Endothelial cell of umbilical vein (primary cell): ENCODE results near the gene SKOR2. TPM values are rescaled to one million over a fixed set of nuclear protein-coding genes. Genes with fewer than 3 reads are reported as not detected.

Experiments
- Bru-seq: library from RNA; stranded (reverse); fragments of 400-500 nt; gene quantifications from one replicate; lab custom pipeline; 2021; lab: Mats Ljungman, UMichigan
- BruChase-seq, 2 experiments: library from RNA; stranded (reverse); fragments of 400-500 nt; gene quantifications; one replicate each; lab custom pipeline; 2021; lab: Mats Ljungman, UMichigan
- BruUV-seq: library from RNA; stranded (reverse); fragments of 400-500 nt; replicated peaks from 2 replicates; lab custom pipeline; 2021; lab: Mats Ljungman, UMichigan
- CTCF ChIA-PET: fragments of 300-600, 350-600 bp; sonication (Branson Sonifier 250); formaldehyde crosslinking; loops from one replicate; lab custom pipeline; 2021; ENCODE audit warnings: antibody characterized with exemption, inconsistent platforms; lab: Charles Lee
- POLR2A ChIA-PET: fragments of 300-600, 350-600 bp; sonication (Branson Sonifier 250); formaldehyde crosslinking; loops from one replicate; lab custom pipeline; 2021; ENCODE audit warnings: antibody characterized with exemption, inconsistent platforms; lab: Charles Lee
- DNase-seq: peaks from one replicate; pipeline ENCODE4 v3.0.0-alpha.2; 2011; ENCODE audit warnings: low read depth, low spot score
- FAIRE-seq: peaks from 2 replicates; lab custom pipeline; 2011; peaks lifted over from hg19 to GRCh38; lab: Jason Lieb, UNC
- H2AFZ ChIP-seq: 2 replicates; pipeline ENCODE4 v1.6.0; 2012; ENCODE audit warnings: low read depth, low read length, control low read depth, inconsistent platforms
- H3K27ac ChIP-seq: 2 replicates; pipeline ENCODE4 v1.5.1; 2011; ENCODE audit warnings: low read depth, mild to moderate bottlenecking, control low read depth, low read length, moderate library complexity; ENCODE audit not compliant: insufficient read depth
- H3K27me3 ChIP-seq, 2 experiments: 2 replicates each; pipeline versions ENCODE4 v1.6.0 to v1.6.1; 2011; ENCODE audit warnings: low read length in 2 of 2, mixed read lengths in 1 of 2; ENCODE audit not compliant: control insufficient read depth in 2 of 2, insufficient read depth in 2 of 2
- H3K36me3 ChIP-seq, 2 experiments: 2 replicates in 1 of 2; 3 replicates in 1 of 2; pipeline ENCODE4 v1.5.1; 2011; ENCODE audit warnings: low read length in 2 of 2, mild to moderate bottlenecking in 1 of 2, moderate library complexity in 1 of 2; ENCODE audit not compliant: control insufficient read depth in 2 of 2, insufficient read depth in 2 of 2; ENCODE audit errors: extremely low read depth in 1 of 2
- H3K4me1 ChIP-seq: 3 replicates; pipeline ENCODE4 v1.5.1; 2011; ENCODE audit warnings: mild to moderate bottlenecking, low read length; ENCODE audit not compliant: control insufficient read depth, insufficient read depth; ENCODE audit errors: extremely low read depth
- H3K4me2 ChIP-seq: 2 replicates; pipeline ENCODE4 v1.6.1; 2011; ENCODE audit warnings: low read length, control low read depth, mixed read lengths; ENCODE audit not compliant: insufficient read depth
- H3K4me3 ChIP-seq, 3 experiments: fragments of 200-600 bp in 1 of 3; sonication (generic), shearing (Covaris generic) in 1 of 3; replicated peaks in 1 of 3; 2 replicates each; pipeline ENCODE4 v1.5.1; 2011 to 2016; ENCODE audit warnings: control low read depth in 3 of 3, low read length in 3 of 3, mild to moderate bottlenecking in 2 of 3, inconsistent platforms in 1 of 3, low read depth in 1 of 3, moderate library complexity in 1 of 3; ENCODE audit not compliant: insufficient read depth in 1 of 3
- H3K79me2 ChIP-seq: 2 replicates; pipeline ENCODE4 v1.6.0; 2012; ENCODE audit warnings: low read length, inconsistent platforms; ENCODE audit not compliant: control insufficient read depth, insufficient read depth
- H3K9ac ChIP-seq: replicated peaks from 2 replicates; pipeline ENCODE3; 2011; ENCODE audit warnings: low read length, control low read depth; ENCODE audit not compliant: insufficient read depth; ENCODE audit errors: extremely low read depth
- H3K9me1 ChIP-seq: replicated peaks from 3 replicates; pipeline ENCODE4 v1.6.0; 2011; ENCODE audit warnings: mild to moderate bottlenecking, low read length; ENCODE audit not compliant: control insufficient read depth, insufficient read depth; ENCODE audit errors: extremely low read depth
- H3K9me3 ChIP-seq: replicated peaks from 2 replicates; pipeline ENCODE4 v1.5.1; 2012; ENCODE audit warnings: low read length, inconsistent platforms; ENCODE audit not compliant: control insufficient read depth, insufficient read depth
- H4K20me1 ChIP-seq: replicated peaks from 2 replicates; pipeline ENCODE3; 2011; ENCODE audit warnings: mild to moderate bottlenecking, low read length; ENCODE audit not compliant: control insufficient read depth, insufficient read depth; ENCODE audit errors: extremely low read depth
- CTCF ChIP-seq, 2 donors: IDR thresholded peaks; 1 replicate in 1 of 2; 2 replicates in 1 of 2; pipeline ENCODE4 v1.5.1; 2011; ENCODE audit warnings: low read length in 2 of 2, mild to moderate bottlenecking in 2 of 2, moderate library complexity in 2 of 2, control low read depth in 1 of 2, inconsistent platforms in 1 of 2, low read depth in 1 of 2; ENCODE audit not compliant: insufficient read depth in 1 of 2; ENCODE audit errors: extremely low read depth in 1 of 2
- EZH2 ChIP-seq: IDR thresholded peaks from 2 replicates; pipeline ENCODE4 v1.6.1; 2012; ENCODE audit warnings: borderline replicate concordance, low read depth, mild to moderate bottlenecking, moderate library complexity, low read length, inconsistent platforms; ENCODE audit not compliant: severe bottlenecking
- FOS ChIP-seq: IDR thresholded peaks from 2 replicates; pipeline ENCODE4 v1.6.1; 2011; ENCODE audit warnings: mild to moderate bottlenecking, low read length, moderate library complexity, borderline replicate concordance; ENCODE audit not compliant: insufficient read depth
- GATA2 ChIP-seq: IDR thresholded peaks from 2 replicates; pipeline ENCODE4 v1.7.0; 2011; ENCODE audit warnings: low read depth, mild to moderate bottlenecking, moderate library complexity, mixed read lengths, low read length; ENCODE audit not compliant: insufficient read length, insufficient read depth
- JUN ChIP-seq: IDR thresholded peaks from 2 replicates; pipeline ENCODE4 v1.6.1; 2011; ENCODE audit warnings: borderline replicate concordance, low read depth; ENCODE audit not compliant: insufficient read length, insufficient read depth
- MAX ChIP-seq: IDR thresholded peaks from 2 replicates; pipeline ENCODE4 v1.6.1; 2011; ENCODE audit not compliant: insufficient read depth, insufficient read length
- MYC ChIP-seq: IDR thresholded peaks from one replicate; pipeline ENCODE4 v1.6.1; 2011; ENCODE audit warnings: mild to moderate bottlenecking, low read depth, low read length
- POLR2A ChIP-seq: IDR thresholded peaks from 2 replicates; pipeline ENCODE4 v1.6.1; 2012; ENCODE audit warnings: low read depth, mild to moderate bottlenecking, control low read depth, low read length
- POLR2AphosphoS5 ChIP-seq: IDR thresholded peaks from 2 replicates; pipeline ENCODE4 v1.6.1; 2012; ENCODE audit warnings: low read depth, mild to moderate bottlenecking, control low read depth, low read length, moderate library complexity; ENCODE audit not compliant: insufficient read depth
- dilution Hi-C: fragments of 300-500 bp; cut with MboI; formaldehyde crosslinking; loops from one replicate; pipeline ENCODE4 v1.15.0; 2019; ENCODE audit warnings: low sequenced_read_pairs; ENCODE audit not compliant: extremely low pct_ligation_motif_present
- intact Hi-C: fragments of 100-400 bp; cut with micrococcal nuclease; formaldehyde crosslinking; loops from one replicate; pipeline ENCODE4 v1.10.0; 2022
- long read RNA-seq: library from polyadenylated mRNA; stranded (forward); transcript quantifications from one replicate; pipeline ENCODE4 v2.0.0, GENCODE V29; 2021
- polyA minus RNA-seq, 3 experiments: library from RNA; depleted of rRNA, polyadenylated mRNA; stranded (reverse); fragments of >200 nt; gene quantifications; 1 replicate in 1 of 3; 2 replicates in 2 of 3; pipeline ENCODE4 v1.2.3, GENCODE V29; 2011
- polyA plus RNA-seq, 4 experiments: library from polyadenylated mRNA; depleted of rRNA in 3 of 4; stranded (reverse) in 3 of 4; unstranded in 1 of 4; fragments of >200 nt; gene quantifications; 2 replicates each; pipeline versions ENCODE4 v1.2.1 to v1.2.3, GENCODE V29; 2011 to 2012; ENCODE audit warnings: missing spikeins in 1 of 4
- total RNA-seq: library from RNA; stranded (reverse); gene quantifications from 2 replicates; pipeline ENCODE4 v1.2.3, GENCODE V29; 2021

The SKOR2 gene
- total RNA-seq (not detected in 2 replicates), polyA plus RNA-seq (not detected in 2 replicates), polyA minus RNA-seq (not detected in 2 replicates), Bru-seq, nascent RNA (not detected), BruChase-seq, experiment 1, labeled RNA remaining after a 6-hour chase (not detected), BruChase-seq, experiment 2, labeled RNA remaining after a 2-hour chase (not detected)
- polyA plus RNA-seq (2011; cell fraction: cytosol; rRNA removed), result not detected in 2 replicates
- polyA plus RNA-seq (2011; cell fraction: nucleus; rRNA removed), result not detected in 2 replicates
- not detected in 2 replicates for polyA plus RNA-seq (2012)
- polyA minus RNA-seq (2011; cell fraction: cytosol; rRNA and poly(A)+ RNA removed), result not detected
- not detected in 2 replicates for polyA minus RNA-seq (2011; cell fraction: nucleus; rRNA and poly(A)+ RNA removed)
- long read RNA-seq, result 0 reads

- dilution Hi-C loops, result no loop called here
These were observed at the start of gene SKOR2 for GRCh38 chr18:47251289-47252120. Gene SKOR2 (minus strand): TSS chr18:47251660. CDS start chr18:47249183, 2,477 bp downstream.

GRCh38 chr18:47296462-47296861 is 45.0 kb upstream of the SKOR2 start:
- no peaks in the 10 kb centered on the region for H3K4me1 ChIP-seq
- no peak overlapping the region for H3K27ac ChIP-seq
- no peaks in the 10 kb centered on the region for H3K79me2 ChIP-seq
- no peak overlapping the region for H3K4me2 ChIP-seq
- DNase-seq, result no peak
- BruUV-seq, result no TSS peak
- no peak overlapping the region for H3K4me3 ChIP-seq
- H3K9me3 ChIP-seq, result no peaks in the 10 kb centered on the region
- no peak overlapping the region for H3K9ac ChIP-seq
- H3K9me1 ChIP-seq, result no peaks in the 10 kb centered on the region
- ChIA-PET CTCF (no interaction called here), POLR2A (no interaction called here)
- H3K36me3 ChIP-seq, result no peaks in the 10 kb centered on the region
- no peaks in the 10 kb centered on the region for H3K27me3 ChIP-seq
- dilution Hi-C loops (no loop called here), intact Hi-C loops (no loop called here)
- H4K20me1 ChIP-seq, result no peaks in the 10 kb centered on the region
- no peak for TF ChIP-seq EZH2
- TF ChIP-seq GATA2, result no peak
- no peak for TF ChIP-seq CTCF (IDR thresholded peaks at IDR 0.05; ENCODE audit: extremely low read depth in 1 of 2, insufficient read depth in 1 of 2, low read depth in 1 of 2, low read length in 2 of 2)
- no peak for TF ChIP-seq MAX
- TF ChIP-seq FOS, result no peak
- TF ChIP-seq JUN, result no peak
- no peak for TF ChIP-seq POLR2A
- TF ChIP-seq POLR2AphosphoS5, result no peak
- no peak for TF ChIP-seq MYC
- no peak for FAIRE-seq
- H2AFZ ChIP-seq, result no peak overlapping the region

More at GRCh38 chr18:47251289-47252120, at the start of gene SKOR2:
- no peaks in the 10 kb centered on the region for H3K79me2 ChIP-seq
- H3K4me3 ChIP-seq, result no peak within 1 kb of the TSS
- H3K36me3 ChIP-seq, result no peaks in the 10 kb centered on the region
- H3K9ac ChIP-seq, result no peak within 1 kb of the TSS
- no peak within 1 kb of the TSS for H2AFZ ChIP-seq
- ChIA-PET POLR2A (no interaction called here), CTCF (no interaction called here)
- BruUV-seq, result no TSS peak
- TF ChIP-seq POLR2A (no peak), FOS (no peak), EZH2 (peak; percentile 41), MAX (no peak), JUN (no peak), MYC (no peak)
- FAIRE-seq (no peak), DNase-seq (no peak)
- H3K9me1 ChIP-seq, result no peaks in the 10 kb centered on the region
- no peak within 1 kb of the TSS for H3K4me2 ChIP-seq
- intact Hi-C loops, result no loop called here
- H3K9me3 ChIP-seq, result no peaks in the 10 kb centered on the region
- H4K20me1 ChIP-seq, result no peaks in the 10 kb centered on the region
- H3K27me3 ChIP-seq, result peaks cover 62 to 76% of the 10 kb centered on the region in 2 experiments
- no peak within 1 kb of the TSS for H3K27ac ChIP-seq
- no peaks in the 10 kb centered on the region for H3K4me1 ChIP-seq
